AG10803 (cell line): Measurements from ENCODE around the gene NNAT.

Experiments used
- DNase-seq: peaks from one replicate; pipeline ENCODE4 v3.0.0; 2010; ENCODE audit warnings: low read depth
- H3K4me3 ChIP-seq: 2 replicates; pipeline ENCODE4 v1.5.1; 2011; ENCODE audit warnings: mild to moderate bottlenecking, low read length, control low read depth
- TF ChIP-seq, protein P1 (sequence below): conservative IDR thresholded peaks from 2 replicates; pipeline ENCODE4 v1.5.1; 2011; ENCODE audit warnings: mild to moderate bottlenecking, low read length, control low read depth, inconsistent platforms

NNAT gene

DNA sequence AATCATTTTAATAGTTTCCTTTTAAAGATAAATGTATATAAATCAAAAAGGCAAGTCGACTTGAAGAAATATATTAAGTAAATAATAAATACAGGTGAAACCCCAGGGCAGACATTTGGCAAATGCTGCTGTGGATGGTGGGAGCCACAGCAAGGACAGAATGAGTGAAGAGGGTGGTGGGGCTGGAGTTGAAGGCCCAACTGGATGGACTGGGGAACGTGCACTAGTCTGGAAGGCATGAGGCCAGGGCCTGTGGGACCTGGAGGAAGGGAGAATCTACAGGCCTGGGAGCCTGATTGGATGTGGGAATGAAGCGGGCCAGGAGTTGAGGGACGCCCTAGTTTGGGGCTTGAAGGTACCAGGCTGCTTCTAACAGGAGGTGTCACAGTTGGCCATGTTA, 37.3 kb downstream of the NNAT start:
- H3K4me3 ChIP-seq, result no peak overlapping the region
- no peak for DNase-seq
- TF ChIP-seq, protein P1, sequence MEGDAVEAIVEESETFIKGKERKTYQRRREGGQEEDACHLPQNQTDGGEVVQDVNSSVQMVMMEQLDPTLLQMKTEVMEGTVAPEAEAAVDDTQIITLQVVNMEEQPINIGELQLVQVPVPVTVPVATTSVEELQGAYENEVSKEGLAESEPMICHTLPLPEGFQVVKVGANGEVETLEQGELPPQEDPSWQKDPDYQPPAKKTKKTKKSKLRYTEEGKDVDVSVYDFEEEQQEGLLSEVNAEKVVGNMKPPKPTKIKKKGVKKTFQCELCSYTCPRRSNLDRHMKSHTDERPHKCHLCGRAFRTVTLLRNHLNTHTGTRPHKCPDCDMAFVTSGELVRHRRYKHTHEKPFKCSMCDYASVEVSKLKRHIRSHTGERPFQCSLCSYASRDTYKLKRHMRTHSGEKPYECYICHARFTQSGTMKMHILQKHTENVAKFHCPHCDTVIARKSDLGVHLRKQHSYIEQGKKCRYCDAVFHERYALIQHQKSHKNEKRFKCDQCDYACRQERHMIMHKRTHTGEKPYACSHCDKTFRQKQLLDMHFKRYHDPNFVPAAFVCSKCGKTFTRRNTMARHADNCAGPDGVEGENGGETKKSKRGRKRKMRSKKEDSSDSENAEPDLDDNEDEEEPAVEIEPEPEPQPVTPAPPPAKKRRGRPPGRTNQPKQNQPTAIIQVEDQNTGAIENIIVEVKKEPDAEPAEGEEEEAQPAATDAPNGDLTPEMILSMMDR, result no peak

DNA sequence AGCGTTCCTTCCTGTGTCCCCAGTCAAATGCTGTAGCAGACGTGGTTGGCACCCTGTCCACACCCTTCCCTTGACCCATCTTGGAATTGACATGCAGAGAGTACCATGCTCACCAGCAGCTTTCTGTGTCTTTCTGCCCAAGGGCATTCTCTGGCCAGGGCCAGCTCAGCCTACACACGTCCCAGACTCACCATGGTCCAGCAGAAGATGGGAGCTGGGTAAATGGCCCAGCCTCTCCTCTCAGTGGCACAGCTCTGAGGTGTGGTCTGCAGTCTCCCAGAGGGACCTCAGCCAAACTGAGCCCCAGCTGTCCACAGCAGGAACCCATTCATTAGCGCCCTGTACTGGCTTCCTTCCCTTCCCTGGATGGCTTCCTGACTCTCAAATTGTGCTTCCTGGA, 37.7 kb downstream of the NNAT start:
- no peak overlapping the region for H3K4me3 ChIP-seq
- TF ChIP-seq, protein P1, result no peak
- no peak for DNase-seq

DNA sequence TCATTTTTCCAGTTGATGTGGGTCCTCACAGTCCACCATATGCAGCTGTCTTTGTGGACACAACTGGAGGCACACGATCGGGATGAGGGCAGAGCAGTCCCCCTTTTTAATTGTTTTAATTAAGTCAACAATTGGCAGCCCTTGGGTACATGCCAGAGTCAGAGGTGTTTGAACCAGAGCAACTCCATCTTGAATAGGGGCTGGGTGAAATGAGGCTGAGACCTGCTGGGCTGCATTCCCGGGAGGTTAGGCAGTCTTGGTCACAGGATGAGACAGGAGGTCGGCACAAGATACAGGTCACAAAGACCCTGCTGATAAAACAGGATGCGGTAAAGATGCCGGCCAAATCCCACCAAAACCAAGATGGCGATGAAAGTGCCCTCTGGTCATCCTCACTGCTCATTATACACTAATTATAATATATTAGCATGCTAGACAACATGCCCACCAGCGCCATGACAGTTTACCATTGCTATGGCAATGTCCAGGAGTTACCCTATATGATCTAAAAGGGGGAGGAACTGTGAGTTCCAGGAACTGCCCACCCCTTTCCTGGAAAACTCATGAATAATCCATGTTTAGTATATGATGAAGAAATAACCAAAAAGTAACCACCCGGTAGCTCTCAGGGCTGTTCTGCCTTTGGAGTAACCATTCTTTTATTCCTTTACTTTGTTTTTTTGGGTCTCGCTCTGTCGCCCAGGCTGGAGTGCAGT, 38.4 kb downstream of the NNAT start:
- no peak for DNase-seq
- no peak overlapping the region for H3K4me3 ChIP-seq
- TF ChIP-seq, protein P1, result no peak

DNA sequence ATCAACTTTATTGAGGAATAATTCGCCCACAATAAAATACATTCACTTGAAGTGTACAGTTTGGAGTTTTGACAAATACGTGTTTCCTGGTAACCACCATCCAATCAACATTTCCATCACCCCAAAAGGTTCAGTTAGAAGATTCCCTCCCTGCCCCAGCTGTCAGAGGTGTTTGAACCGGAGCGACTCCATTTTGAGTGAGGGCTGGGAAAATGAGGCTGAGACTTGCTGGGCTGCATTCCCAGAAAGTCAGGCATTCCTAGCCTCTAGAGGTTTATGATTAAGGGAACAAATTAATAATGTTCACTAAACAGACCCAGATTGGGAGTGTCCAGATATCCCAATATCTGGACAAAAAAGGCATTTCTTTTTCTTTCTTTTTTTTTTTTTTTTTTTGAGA, 39.6 kb downstream of the NNAT start:
- DNase-seq, result no peak
- TF ChIP-seq, protein P1, result no peak
- no peak overlapping the region for H3K4me3 ChIP-seq

DNA sequence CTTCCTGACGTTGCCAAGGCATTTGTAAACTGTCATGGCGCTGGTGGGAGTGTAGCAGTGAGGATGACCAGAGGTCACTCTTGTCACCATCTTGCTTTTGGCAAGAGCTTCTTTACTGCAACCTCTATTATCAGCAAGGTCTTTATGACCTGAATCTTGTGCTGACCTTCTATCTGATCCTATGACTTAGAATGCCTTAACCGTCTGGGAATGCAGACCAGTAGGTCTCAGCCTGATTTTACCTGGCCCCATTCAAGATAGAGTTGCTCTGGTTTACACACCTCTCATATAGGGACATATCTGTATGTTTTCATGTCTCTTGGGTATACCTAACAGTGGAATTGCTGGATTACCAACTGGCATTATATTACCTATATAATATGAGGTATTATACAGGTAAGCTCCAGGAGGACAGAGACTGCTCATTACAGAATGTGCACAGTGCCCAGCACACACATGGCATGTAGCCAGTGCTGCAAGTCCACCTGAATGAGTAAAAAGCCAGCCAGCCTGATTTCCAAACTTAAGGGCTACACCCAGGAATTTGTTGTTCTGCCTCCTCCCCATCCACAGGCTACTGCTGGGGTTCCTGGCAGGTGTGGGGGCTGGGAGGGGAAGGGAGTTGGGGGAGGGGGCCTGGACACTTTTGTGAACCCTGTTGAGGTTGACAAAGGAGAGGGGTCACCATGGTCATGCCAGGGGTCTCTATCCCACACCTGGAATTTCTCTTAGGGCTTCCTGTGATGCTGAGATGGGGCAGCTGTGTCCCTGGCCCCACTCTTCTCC, 41.8 kb downstream of the NNAT start:
- TF ChIP-seq, protein P1, result no peak
- no peak for DNase-seq
- H3K4me3 ChIP-seq, result no peak overlapping the region

DNA sequence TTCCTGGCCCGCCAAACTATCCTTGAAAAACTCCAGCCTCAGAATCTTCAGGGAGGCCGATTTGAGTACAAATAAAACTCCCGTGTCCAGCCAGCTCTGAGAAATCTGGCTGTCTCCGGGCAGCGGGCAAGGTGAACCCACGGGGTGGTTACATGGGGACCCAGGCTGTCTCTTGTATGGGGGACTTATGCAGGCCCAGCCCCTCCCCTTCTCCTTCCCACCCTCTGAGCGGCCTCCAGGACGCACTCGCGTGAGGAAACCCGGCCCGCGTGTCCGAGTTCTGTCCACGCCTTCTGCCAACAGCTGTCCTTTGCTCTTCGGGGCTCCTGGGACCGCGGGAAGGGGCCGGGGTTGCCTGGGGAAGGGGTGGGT, 43.0 kb downstream of the NNAT start:
- no peak for DNase-seq
- TF ChIP-seq, protein P1, result no peak
- H3K4me3 ChIP-seq, result no peak overlapping the region
